PFSK-1 (cell line): ENCODE data around the gene ATP6V1G2.

Experiments
- FOXP2 ChIP-seq: optimal IDR thresholded peaks from 2 replicates; pipeline ENCODE3; 2011; ENCODE audit warnings: borderline replicate concordance, control low read depth, inconsistent platforms; ENCODE audit not compliant: insufficient read depth; ENCODE audit errors: extremely low read length, extremely low read depth
- POLR2AphosphoS5 ChIP-seq: IDR thresholded peaks from 2 replicates; pipeline ENCODE4 v1.6.1; 2012; ENCODE audit warnings: low read depth, mild to moderate bottlenecking, control low read depth, low read length, moderate library complexity
- REST ChIP-seq, 2 experiments: IDR thresholded peaks; 2 replicates each; pipeline versions ENCODE4 v1.6.1 to v1.8.0; 2011 to 2012; ENCODE audit warnings: low read depth in 2 of 2, low read length in 2 of 2, control low read depth in 1 of 2, inconsistent platforms in 1 of 2, mild to moderate bottlenecking in 1 of 2, moderate library complexity in 1 of 2; ENCODE audit not compliant: insufficient read depth in 1 of 2
- SIN3A ChIP-seq: IDR thresholded peaks from 2 replicates; pipeline ENCODE4 v1.6.1; 2012; ENCODE audit warnings: mild to moderate bottlenecking, low read length, moderate library complexity, borderline replicate concordance; ENCODE audit not compliant: insufficient read depth
- TAF1 ChIP-seq: IDR thresholded peaks from 2 replicates; pipeline ENCODE4 v1.6.1; 2012; ENCODE audit warnings: low read length, control low read depth, borderline replicate concordance; ENCODE audit not compliant: insufficient read depth

The ATP6V1G2 gene

GRCh38 chr6:31541658-31542521, 4.5 kb downstream of the ATP6V1G2 start, which contains the start of gene DDX39B:
Gene DDX39B (minus strand): TSS chr6:31542003. CDS start chr6:31540532, 1,471 bp downstream.
- TF ChIP-seq POLR2AphosphoS5 (peak; percentile 96), TAF1 (peak; percentile 99), REST (IDR thresholded peaks at IDR 0.05; ENCODE audit: insufficient read depth in 1 of 2, low read depth in 2 of 2, low read length in 2 of 2) (peak; percentile 71 to 75; a peak in 3 of 4 replicates), SIN3A (peak; percentile 91; the same call in 1 of the 2 replicates), FOXP2 (no peak)

GRCh38 chr6:31541059-31541657, 5.2 kb downstream of the ATP6V1G2 start:
- TF ChIP-seq REST (IDR thresholded peaks at IDR 0.05; ENCODE audit: insufficient read depth in 1 of 2, low read depth in 2 of 2, low read length in 2 of 2) (0 out of 4 replicates have a peak, but pooled peaks of 1 of the 2 experiments have one; percentile 44), POLR2AphosphoS5 (no peak), FOXP2 (no peak), TAF1 (no peak), SIN3A (peak; percentile 91; the same call in 1 of the 2 replicates)

- TF ChIP-seq SIN3A (no peak), REST (IDR thresholded peaks at IDR 0.05; ENCODE audit: insufficient read depth in 1 of 2, low read depth in 2 of 2, low read length in 2 of 2) (no peak), FOXP2 (no peak), TAF1 (no peak), POLR2AphosphoS5 (no peak)
Observed at GRCh38 chr6:31540640-31541039, 5.8 kb downstream of the ATP6V1G2 start.

- TF ChIP-seq TAF1 (no peak), REST (IDR thresholded peaks at IDR 0.05; ENCODE audit: insufficient read depth in 1 of 2, low read depth in 2 of 2, low read length in 2 of 2) (no peak), POLR2AphosphoS5 (no peak)
Observed at GRCh38 chr6:31538805-31539400, 7.5 kb downstream of the ATP6V1G2 start.
